Activated gamma-delta T cell treated with Interleukin-2 at 50 U/mL for 16 hours (primary cell): ENCODE results near the gene PIK3C2G.

Experiments
- DNase-seq: peaks from one replicate; pipeline ENCODE4 v3.0.0-alpha.2; 2020

PIK3C2G gene

GRCh38 chr12:18580291-18580690, 319.0 kb downstream of the PIK3C2G start:
- no peak for DNase-seq

- no peak for DNase-seq
These were observed 319.4 kb downstream of the PIK3C2G start for GRCh38 chr12:18580706-18581105.

GRCh38 chr12:18581232-18581962, 320.1 kb downstream of the PIK3C2G start:
- no peak for DNase-seq

GRCh38 chr12:18583655-18584054, 322.3 kb downstream of the PIK3C2G start:
- DNase-seq, result no peak

- no peak for DNase-seq
These were observed 325.3 kb downstream of the PIK3C2G start for GRCh38 chr12:18586581-18586980.

GRCh38 chr12:18589316-18589715, 328.0 kb downstream of the PIK3C2G start:
- DNase-seq, result no peak

- DNase-seq, result no peak
These were observed 330.2 kb downstream of the PIK3C2G start for GRCh38 chr12:18591473-18591872.

- DNase-seq, result no peak
These were observed 334.1 kb downstream of the PIK3C2G start for GRCh38 chr12:18595412-18595811.

- no peak for DNase-seq
These were observed 340.6 kb downstream of the PIK3C2G start for GRCh38 chr12:18601962-18602361.

GRCh38 chr12:18612971-18613370, 351.7 kb downstream of the PIK3C2G start:
- DNase-seq, result no peak

- no peak for DNase-seq
These were observed 359.7 kb downstream of the PIK3C2G start for GRCh38 chr12:18620986-18621385.

GRCh38 chr12:18629445-18629844, 368.1 kb downstream of the PIK3C2G start:
- no peak for DNase-seq

GRCh38 chr12:18629916-18630315, 368.6 kb downstream of the PIK3C2G start:
- no peak for DNase-seq

GRCh38 chr12:18631339-18631738, 370.0 kb downstream of the PIK3C2G start:
- DNase-seq, result no peak

GRCh38 chr12:18632848-18633247, 371.5 kb downstream of the PIK3C2G start:
- DNase-seq, result no peak

- no peak for DNase-seq
These were observed 373.1 kb downstream of the PIK3C2G start for GRCh38 chr12:18634382-18634781.

GRCh38 chr12:18640321-18640955, 379.1 kb downstream of the PIK3C2G start:
- DNase-seq, result no peak

GRCh38 chr12:18643681-18644080, 382.4 kb downstream of the PIK3C2G start:
- DNase-seq, result no peak

- DNase-seq, result no peak
These were observed 383.2 kb downstream of the PIK3C2G start for GRCh38 chr12:18644564-18644963.

- no peak for DNase-seq
These were observed 385.1 kb downstream of the PIK3C2G start for GRCh38 chr12:18646286-18646890.

- DNase-seq, result no peak
These were observed 390.2 kb downstream of the PIK3C2G start for GRCh38 chr12:18651525-18651924.

- DNase-seq, result no peak
These were observed 391.3 kb downstream of the PIK3C2G start for GRCh38 chr12:18652596-18652995.

GRCh38 chr12:18653465-18653864, 392.1 kb downstream of the PIK3C2G start:
- DNase-seq, result no peak

- no peak for DNase-seq
These were observed 394.0 kb downstream of the PIK3C2G start for GRCh38 chr12:18655351-18655750.
